ENCODE results near the gene PLPPR2.
A peak's percentile ranks its signal among the peaks of the same experiment; 100 is the strongest.
"Not testable (repeated sequence)": the region's sequence is repeated elsewhere in the genome, so short reads cannot be mapped to it uniquely, and the experiment has no call there.

PLPPR2 gene

DNA sequence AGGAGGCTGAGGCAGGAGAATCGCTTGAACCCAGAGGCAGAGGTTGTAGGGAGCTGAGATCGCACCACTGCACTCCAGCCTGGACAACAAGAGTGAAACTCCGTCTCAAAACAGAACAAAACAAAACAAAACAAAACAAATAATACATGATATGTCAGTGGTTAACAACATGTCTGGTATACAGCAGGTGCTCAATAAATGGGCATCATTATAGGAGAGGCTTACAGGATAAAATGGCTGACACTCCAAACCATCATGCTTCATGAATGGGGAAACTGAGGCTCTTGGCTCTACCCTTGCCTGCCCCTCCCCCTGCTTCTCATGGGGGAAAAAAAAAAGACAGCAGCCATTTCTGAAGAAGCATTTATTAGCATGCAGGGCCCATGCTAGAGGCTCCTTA lies 12.8 kb upstream of the PLPPR2 start:
- no peak overlapping the region for H3K4me3 ChIP-seq (ENCODE audit: low read depth, low read length)
- no peak overlapping the region for H3K27ac ChIP-seq (ENCODE audit: low read depth, low read length)
- no peaks in the 10 kb centered on the region for H3K9me3 ChIP-seq (ENCODE audit: control insufficient read depth, insufficient read depth, low read length)
- no peak overlapping the region for H3K9ac ChIP-seq (ENCODE audit: low read depth, low read length)
- H3K36me3 ChIP-seq (ENCODE audit: control insufficient read depth, insufficient read depth, low read length) = peaks cover 6% of the 10 kb centered on the region; the same call in 1 of the 2 replicates
- 0 out of 2 replicates have a peak, but pooled peaks cover 2% of the 10 kb centered on the region for H3K4me1 ChIP-seq (ENCODE audit: control insufficient read depth, insufficient read depth, low read length)
- no peaks in the 10 kb centered on the region for H3K27me3 ChIP-seq (ENCODE audit: control insufficient read depth, insufficient read depth, low read length)

DNA sequence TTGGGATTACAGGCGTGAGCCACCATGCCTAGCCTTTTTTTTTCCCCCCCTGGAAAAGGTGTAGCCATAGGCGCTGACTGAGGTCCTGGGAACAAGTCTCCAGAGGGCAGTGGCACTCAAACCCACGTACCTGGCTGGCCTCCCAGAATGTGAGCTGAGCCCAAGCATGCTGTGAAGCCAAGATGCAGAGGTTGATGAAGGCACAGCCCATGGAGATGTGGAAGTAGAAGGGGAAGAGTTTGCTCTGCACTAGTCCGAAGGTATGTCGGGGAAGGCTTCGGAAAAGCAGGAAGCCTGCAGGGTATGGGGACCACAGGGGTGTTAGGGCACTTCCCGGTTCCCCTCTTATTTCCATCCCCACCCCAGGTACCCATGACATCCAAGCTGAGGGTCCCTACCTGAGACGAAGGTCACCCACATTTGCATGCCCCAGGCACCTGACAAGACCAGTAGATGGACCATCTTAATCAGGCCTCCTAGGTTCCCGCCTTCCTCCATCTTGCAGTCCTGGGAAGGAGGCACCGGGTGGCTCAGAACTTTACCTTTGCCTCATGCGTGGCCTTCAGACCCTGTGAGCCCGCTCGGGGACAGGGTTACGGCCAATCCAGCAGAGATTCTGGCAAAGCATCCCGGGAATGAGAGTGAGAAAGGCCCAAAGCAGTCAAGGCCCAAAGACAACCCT lies 10.0 kb upstream of the PLPPR2 start:
- Histone ChIP-seq H3K36me3 (ENCODE audit: control insufficient read depth, insufficient read depth, low read length) (peaks cover 6% of the 10 kb centered on the region; the same call in 1 of the 2 replicates), H3K4me3 (ENCODE audit: low read depth, low read length) (peak overlapping the region; percentile 97), H3K27ac (ENCODE audit: low read depth, low read length) (no peak overlapping the region), H3K4me1 (ENCODE audit: control insufficient read depth, insufficient read depth, low read length) (no peaks in the 10 kb centered on the region), H3K27me3 (ENCODE audit: control insufficient read depth, insufficient read depth, low read length) (no peaks in the 10 kb centered on the region), H3K9me3 (ENCODE audit: control insufficient read depth, insufficient read depth, low read length) (no peaks in the 10 kb centered on the region; the same call in 1 of the 2 replicates), H3K9ac (ENCODE audit: low read depth, low read length) (no peak overlapping the region; the same call in 1 of the 2 replicates)

DNA sequence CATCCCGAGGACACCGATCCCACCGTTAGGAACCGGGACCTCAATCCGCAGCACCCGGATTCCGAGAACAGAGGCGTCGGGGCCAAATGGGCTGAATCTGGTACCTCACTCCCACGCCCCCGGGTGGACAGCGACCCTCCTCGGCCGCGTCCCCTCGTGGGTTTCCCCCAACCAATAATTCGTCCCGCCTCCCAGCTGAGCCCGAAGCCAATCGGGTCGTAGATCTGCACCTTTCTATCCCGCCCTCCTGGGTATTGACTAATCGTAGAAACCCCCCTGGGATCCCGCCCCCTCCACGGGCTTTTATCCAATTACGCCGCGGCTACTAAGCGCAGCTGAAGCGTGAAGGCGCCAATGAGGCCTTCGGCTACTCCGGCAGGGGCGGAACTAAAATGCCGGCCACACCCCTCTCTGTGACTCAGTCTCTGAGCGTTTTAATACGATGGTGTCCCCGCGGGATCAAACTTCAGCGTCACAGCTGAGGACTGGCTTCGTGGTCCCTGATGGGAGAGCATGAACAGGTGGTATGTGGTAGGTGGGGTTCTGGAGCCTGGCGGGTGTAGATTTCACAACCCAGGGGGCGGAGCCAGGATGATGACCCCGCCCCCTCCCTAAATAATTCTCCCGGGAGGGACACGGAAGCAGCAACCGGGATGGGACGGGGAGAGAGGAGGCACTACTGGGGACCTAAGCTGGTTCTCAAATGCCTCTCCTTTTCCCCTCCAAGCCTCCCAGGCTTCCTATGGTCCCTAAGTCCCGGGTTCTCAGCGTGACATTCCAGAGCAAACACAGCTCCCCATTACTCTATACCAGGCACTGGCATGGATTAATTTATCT lies 8.9 kb upstream of the PLPPR2 start, which contains the start of the genes CCDC159 and TMEM205:
Gene CCDC159, plus strand, starts transcription at position 416 of the 837 bp plus-strand sequence. Its CDS starts 88 bp downstream, at position 504.
Gene TMEM205, minus strand, starts transcription at position 165 of the 837 bp plus-strand sequence. CDS start 649 bp downstream, outside the sequence.
- Histone ChIP-seq H3K36me3 (ENCODE audit: control insufficient read depth, insufficient read depth, low read length) (peaks cover 6% of the 10 kb centered on the region; the same call in 1 of the 2 replicates), H3K4me3 (ENCODE audit: low read depth, low read length) (peak within 1 kb of the TSS; percentile 97), H3K9me3 (ENCODE audit: control insufficient read depth, insufficient read depth, low read length) (no peaks in the 10 kb centered on the region; the same call in 1 of the 2 replicates), H3K4me1 (ENCODE audit: control insufficient read depth, insufficient read depth, low read length) (no peaks in the 10 kb centered on the region), H3K9ac (ENCODE audit: low read depth, low read length) (peak within 1 kb of the TSS; percentile 67), H3K27ac (ENCODE audit: low read depth, low read length) (peak within 1 kb of the TSS; percentile 23), H3K27me3 (ENCODE audit: control insufficient read depth, insufficient read depth, low read length) (no peaks in the 10 kb centered on the region)

DNA sequence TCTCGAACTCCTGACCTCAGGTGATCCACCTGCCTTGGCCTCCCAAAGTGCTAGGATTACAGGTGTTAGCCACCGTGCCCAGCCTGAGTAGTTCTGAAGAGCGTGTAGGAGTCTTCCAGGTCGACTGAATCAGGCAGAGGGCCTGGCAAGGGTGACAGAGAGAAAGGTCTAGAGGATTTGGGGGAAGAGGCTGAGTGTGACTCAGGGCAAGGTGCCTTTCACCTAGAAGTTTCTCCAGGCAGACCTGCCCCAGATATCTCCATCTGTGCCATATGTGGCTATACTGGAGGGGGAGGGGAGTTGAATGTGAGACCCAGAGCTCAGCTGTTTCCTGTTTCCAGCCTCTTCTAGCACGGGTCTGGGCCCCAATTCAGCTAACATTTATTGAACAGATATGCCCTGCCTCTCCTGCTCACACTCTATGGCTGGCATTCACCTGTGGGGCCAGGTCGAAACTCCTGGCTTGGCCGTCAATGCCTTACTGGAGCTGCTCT lies 7.6 kb upstream of the PLPPR2 start:
- no peak overlapping the region for H3K27ac ChIP-seq (ENCODE audit: low read depth, low read length)

DNA sequence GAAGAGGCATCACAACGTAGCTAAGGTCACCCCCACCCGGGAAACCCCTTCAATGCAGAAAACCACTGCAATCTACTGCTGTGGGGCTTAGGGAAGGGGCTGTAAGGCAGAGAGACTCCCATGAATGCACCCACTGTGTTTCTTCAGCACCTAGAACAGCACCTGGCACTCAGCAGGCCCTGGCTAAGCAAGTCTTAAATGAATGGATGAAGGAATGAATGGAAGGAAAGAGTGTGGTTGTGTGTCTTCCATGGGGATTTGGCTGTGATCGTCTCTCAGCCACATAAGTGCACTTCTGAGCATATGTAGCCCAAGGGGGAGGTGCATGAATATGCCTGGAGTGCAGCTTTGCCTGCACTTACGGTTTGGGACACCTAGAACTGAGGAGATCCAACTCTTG lies 6.1 kb upstream of the PLPPR2 start:
- no peak overlapping the region for H3K4me3 ChIP-seq (ENCODE audit: low read depth, low read length)

More for the DNA sequence above, 7.6 kb upstream of the PLPPR2 start:
- Histone ChIP-seq H3K4me3 (ENCODE audit: low read depth, low read length) (no peak overlapping the region), H3K4me1 (ENCODE audit: control insufficient read depth, insufficient read depth, low read length) (no peaks in the 10 kb centered on the region), H3K9me3 (ENCODE audit: control insufficient read depth, insufficient read depth, low read length) (no peaks in the 10 kb centered on the region; the same call in 1 of the 2 replicates), H3K27me3 (ENCODE audit: control insufficient read depth, insufficient read depth, low read length) (no peaks in the 10 kb centered on the region), H3K36me3 (ENCODE audit: control insufficient read depth, insufficient read depth, low read length) (0 out of 2 replicates have a peak, but pooled peaks cover under 1% of the 10 kb centered on the region), H3K9ac (ENCODE audit: low read depth, low read length) (no peak overlapping the region)

DNA sequence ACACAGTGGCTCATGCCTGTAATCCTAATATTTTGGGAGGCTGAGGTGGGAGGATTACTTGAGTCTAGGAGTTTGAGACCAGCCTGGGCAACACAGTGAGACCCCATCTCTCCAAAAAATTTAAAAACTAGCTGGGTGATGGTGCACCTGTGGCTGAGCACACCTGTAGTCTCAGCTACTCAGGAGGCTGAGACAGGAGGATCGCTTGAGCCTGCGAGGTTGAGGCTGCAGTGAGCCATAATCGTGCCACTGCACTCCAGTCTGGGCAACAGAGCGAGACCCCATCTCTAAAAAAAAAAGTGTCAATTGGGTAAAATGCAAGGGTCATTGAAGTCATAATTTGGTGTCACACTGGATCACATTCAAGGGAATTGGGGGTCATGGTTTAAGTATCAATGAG lies 1.1 kb upstream of the PLPPR2 start:
- peaks cover 17% of the 10 kb centered on the region for H3K27me3 ChIP-seq (ENCODE audit: control insufficient read depth, insufficient read depth, low read length)
- not testable (repeated sequence) for H3K4me3 ChIP-seq (ENCODE audit: low read depth, low read length); H3K27ac ChIP-seq (ENCODE audit: low read depth, low read length); H3K9ac ChIP-seq (ENCODE audit: low read depth, low read length); H3K4me1 ChIP-seq (ENCODE audit: control insufficient read depth, insufficient read depth, low read length); H3K9me3 ChIP-seq (ENCODE audit: control insufficient read depth, insufficient read depth, low read length); H3K36me3 ChIP-seq (ENCODE audit: control insufficient read depth, insufficient read depth, low read length)

More for the DNA sequence above, 6.1 kb upstream of the PLPPR2 start:
- H3K9me3 ChIP-seq (ENCODE audit: control insufficient read depth, insufficient read depth, low read length) = no peaks in the 10 kb centered on the region; the same call in 1 of the 2 replicates
- H3K4me1 ChIP-seq (ENCODE audit: control insufficient read depth, insufficient read depth, low read length) = no peaks in the 10 kb centered on the region
- H3K27me3 ChIP-seq (ENCODE audit: control insufficient read depth, insufficient read depth, low read length) = no peaks in the 10 kb centered on the region
- H3K36me3 ChIP-seq (ENCODE audit: control insufficient read depth, insufficient read depth, low read length) = no peaks in the 10 kb centered on the region
- no peak overlapping the region for H3K9ac ChIP-seq (ENCODE audit: low read depth, low read length)
- no peak overlapping the region for H3K27ac ChIP-seq (ENCODE audit: low read depth, low read length)

DNA sequence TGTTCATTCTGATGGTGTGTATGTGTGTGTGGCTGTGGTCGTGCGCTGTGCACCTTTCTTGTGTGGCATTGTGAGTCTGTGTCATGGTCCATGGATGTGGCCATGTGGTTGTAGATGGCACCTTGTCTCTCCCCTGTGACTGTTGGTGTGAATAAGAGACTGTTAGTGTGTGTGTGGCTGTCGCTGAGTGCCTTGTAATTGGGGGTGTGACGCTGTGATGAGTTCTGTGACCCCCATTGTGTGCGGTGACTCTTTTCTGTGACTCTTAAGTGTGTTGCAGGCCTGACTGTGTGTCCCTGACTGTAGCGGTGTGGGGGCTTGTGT lies 804 bp downstream of the PLPPR2 start:
- peaks cover 8% of the 10 kb centered on the region; the same call in 1 of the 2 replicates for H3K4me1 ChIP-seq (ENCODE audit: control insufficient read depth, insufficient read depth, low read length)
- peak overlapping the region; percentile 58; the same call in 1 of the 2 replicates for H3K4me3 ChIP-seq (ENCODE audit: low read depth, low read length)
- H3K27ac ChIP-seq (ENCODE audit: low read depth, low read length) = no peak overlapping the region
- no peaks in the 10 kb centered on the region for H3K36me3 ChIP-seq (ENCODE audit: control insufficient read depth, insufficient read depth, low read length)
- no peak overlapping the region for H3K9ac ChIP-seq (ENCODE audit: low read depth, low read length)
- no peaks in the 10 kb centered on the region for H3K9me3 ChIP-seq (ENCODE audit: control insufficient read depth, insufficient read depth, low read length)
- peaks cover 24% of the 10 kb centered on the region for H3K27me3 ChIP-seq (ENCODE audit: control insufficient read depth, insufficient read depth, low read length)

DNA sequence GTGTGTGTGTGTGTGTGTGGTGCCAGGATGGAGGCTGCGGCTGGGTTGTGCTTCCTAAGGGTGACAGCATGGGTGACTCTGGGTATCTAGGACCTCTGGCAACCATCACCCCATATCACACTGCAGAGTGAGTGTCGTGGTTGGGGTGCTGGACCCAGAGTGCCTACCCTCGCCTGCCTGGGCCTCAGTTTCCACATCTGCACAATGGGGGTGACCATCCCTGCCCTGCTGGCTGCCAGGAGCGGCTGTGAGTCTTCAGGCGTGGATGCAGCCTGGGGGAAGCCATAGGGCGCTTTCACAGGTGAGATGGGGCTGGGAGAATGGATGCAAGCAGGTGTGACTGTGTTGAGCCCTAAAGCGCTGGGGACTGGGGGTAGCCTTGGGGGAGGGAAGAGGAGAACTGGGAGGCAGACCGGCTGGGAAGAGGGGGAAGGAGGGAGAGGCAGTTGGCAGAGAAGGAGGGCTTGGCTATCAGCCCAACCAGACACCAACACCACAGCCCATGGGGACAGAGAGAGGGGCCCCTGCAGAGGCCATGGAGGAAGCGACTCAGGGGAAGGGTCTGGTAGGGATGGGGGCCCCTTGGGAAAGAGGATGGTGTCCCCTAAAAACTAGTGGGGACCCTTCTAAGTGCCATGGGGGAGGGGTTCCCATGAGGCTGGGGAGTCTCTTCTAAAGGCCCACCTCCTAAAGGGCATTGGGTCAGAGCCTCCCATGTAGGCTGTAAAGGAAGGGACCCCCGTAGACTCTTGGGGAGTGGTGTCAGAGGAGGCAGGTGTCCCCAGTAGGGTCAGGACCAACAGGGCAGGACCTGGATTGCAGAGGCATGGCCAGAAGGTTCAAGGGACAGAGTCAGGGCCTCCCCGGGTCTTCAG lies 1.7 kb downstream of the PLPPR2 start:
- Histone ChIP-seq H3K4me1 (ENCODE audit: control insufficient read depth, insufficient read depth, low read length) (peaks cover 9% of the 10 kb centered on the region; the same call in 1 of the 2 replicates), H3K9me3 (ENCODE audit: control insufficient read depth, insufficient read depth, low read length) (no peaks in the 10 kb centered on the region), H3K9ac (ENCODE audit: low read depth, low read length) (no peak overlapping the region)

DNA sequence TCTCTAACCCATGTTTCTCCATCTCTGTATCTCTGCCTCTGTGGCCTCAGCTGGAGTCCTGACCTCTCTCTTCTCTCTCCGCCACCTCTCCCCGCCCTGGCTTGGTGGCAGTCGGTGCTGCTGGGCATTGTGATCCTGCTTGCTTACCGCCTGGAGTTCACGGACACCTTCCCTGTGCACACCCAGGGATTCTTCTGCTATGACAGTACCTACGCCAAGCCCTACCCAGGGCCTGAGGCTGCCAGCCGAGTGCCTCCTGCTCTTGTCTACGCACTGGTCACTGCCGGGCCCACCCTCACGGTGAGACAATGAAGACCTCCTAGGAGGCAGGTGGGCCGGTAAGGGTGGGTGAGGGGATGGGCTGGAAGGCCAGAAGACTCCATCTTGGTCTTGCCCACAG lies 4.2 kb downstream of the PLPPR2 start:
- Histone ChIP-seq H3K9me3 (ENCODE audit: control insufficient read depth, insufficient read depth, low read length) (no peaks in the 10 kb centered on the region), H3K9ac (ENCODE audit: low read depth, low read length) (no peak overlapping the region), H3K4me1 (ENCODE audit: control insufficient read depth, insufficient read depth, low read length) (peaks cover 12% of the 10 kb centered on the region; the same call in 1 of the 2 replicates), H3K4me3 (ENCODE audit: low read depth, low read length) (no peak overlapping the region), H3K27ac (ENCODE audit: low read depth, low read length) (no peak overlapping the region), H3K27me3 (ENCODE audit: control insufficient read depth, insufficient read depth, low read length) (peaks cover 25% of the 10 kb centered on the region), H3K36me3 (ENCODE audit: control insufficient read depth, insufficient read depth, low read length) (no peaks in the 10 kb centered on the region)

More for the DNA sequence above, 1.7 kb downstream of the PLPPR2 start:
- Histone ChIP-seq H3K4me3 (ENCODE audit: low read depth, low read length) (no peak overlapping the region), H3K27ac (ENCODE audit: low read depth, low read length) (no peak overlapping the region), H3K36me3 (ENCODE audit: control insufficient read depth, insufficient read depth, low read length) (no peaks in the 10 kb centered on the region), H3K27me3 (ENCODE audit: control insufficient read depth, insufficient read depth, low read length) (peaks cover 25% of the 10 kb centered on the region)

Data from HUES48 (cell line).